Measurements from ENCODE around the gene LDLRAD3.

DNA sequence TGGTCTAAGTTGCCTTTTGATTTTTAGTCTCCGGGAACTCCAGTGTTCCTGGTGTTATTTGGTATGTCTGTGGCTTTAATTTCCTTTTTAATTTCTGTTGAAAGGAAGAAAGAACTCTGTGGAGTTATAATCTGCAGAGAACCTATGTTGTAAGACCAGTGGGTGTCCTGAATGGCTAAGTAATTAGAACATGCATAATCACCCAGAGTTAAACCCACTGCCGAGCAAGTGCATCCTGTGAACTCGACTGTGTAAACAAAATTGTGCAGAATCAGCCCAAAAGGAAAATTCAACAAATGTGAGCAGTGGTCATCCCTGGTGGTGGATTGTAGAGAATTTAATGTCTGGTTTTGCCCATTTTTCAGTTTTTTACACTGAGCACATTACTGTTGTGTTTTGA lies 182.8 kb downstream of the LDLRAD3 start:
- TF ChIP-seq GATA2 (IDR thresholded peaks at IDR 0.05; ENCODE audit: low read depth, low read length) (no peak), GATA3 (IDR thresholded peaks at IDR 0.05; ENCODE audit: low read depth, low read length) (no peak)

All from SH-SY5Y (cell line).